A549 (cell line): ENCODE measurements around the gene SELENOT. TPM values are rescaled to one million over a fixed set of nuclear protein-coding genes. Genes with fewer than 3 reads are reported as not detected.

ENCODE experiments used
- ATAC-seq, 2 experiments: fragments of 200-7000 bp in 1 of 2; fragments of >200 bp in 1 of 2; cut with Nextera tagmentation in 1 of 2; cut with Tn5 transposase in 1 of 2; 3 replicates each; pipeline versions ENCODE4 v1.8.0 to v1.9.1; 2018 to 2020; ENCODE audit warnings: mild to moderate bottlenecking in 1 of 2, moderate library complexity in 1 of 2
- CTCF ChIA-PET: fragments of 300-600 bp; sonication (Branson Sonifier 250); formaldehyde crosslinking; extraction: SDS; loops from one replicate; lab custom pipeline; 2021; ENCODE audit warnings: antibody characterized with exemption, inconsistent platforms; lab: Yijun Ruan, JAX
- POLR2A ChIA-PET: fragments of 350-600 bp; formaldehyde crosslinking; extraction: SDS; loops from one replicate; lab custom pipeline; 2021; ENCODE audit warnings: antibody characterized with exemption, inconsistent platforms; lab: Yijun Ruan, JAX
- DNase-seq, 2 experiments: peaks; one replicate each; pipeline versions ENCODE4 v3.0.0 to v3.0.0-alpha.2; 2011 to 2016; ENCODE audit warnings: low read depth in 1 of 2, low spot score in 1 of 2
- FAIRE-seq: peaks from 2 replicates; lab custom pipeline; 2011; peaks lifted over from hg19 to GRCh38; lab: Jason Lieb, UNC
- H3K27ac ChIP-seq, 2 experiments: fragments of >200 bp; sonication (Bioruptor Twin); formaldehyde crosslinking; 3 replicates each; pipeline ENCODE4 v1.5.1; 2016 to 2017
- H3K4me1 ChIP-seq: fragments of >200 bp; sonication (Bioruptor Twin); formaldehyde crosslinking; 3 replicates; pipeline ENCODE4 v1.6.1; 2016
- H3K4me2 ChIP-seq: fragments of >200 bp; sonication (Bioruptor Twin); formaldehyde crosslinking; 3 replicates; pipeline ENCODE4 v1.6.1; 2016
- H3K4me3 ChIP-seq: fragments of >200 bp; sonication (Bioruptor Twin); formaldehyde crosslinking; 3 replicates; pipeline ENCODE4 v1.5.1; 2016
- H3K9me3 ChIP-seq: fragments of >200 bp; sonication (Bioruptor Twin); formaldehyde crosslinking; 3 replicates; pipeline ENCODE4 v1.6.1; 2016
- BHLHE40 ChIP-seq: IDR thresholded peaks from 2 replicates; pipeline ENCODE4 v1.6.1; 2012; ENCODE audit warnings: low read depth, low read length, inconsistent platforms
- CBX2 ChIP-seq: fragments of 200-600 bp; sonication (generic); IDR thresholded peaks from 2 replicates; pipeline ENCODE4 v1.6.1; 2016; ENCODE audit warnings: low read depth, mild to moderate bottlenecking, borderline replicate concordance
- CBX8 ChIP-seq: fragments of 200-600 bp; sonication (generic); IDR thresholded peaks from 2 replicates; pipeline ENCODE4 v1.6.1; 2016
- CHD2 ChIP-seq: fragments of 150-350 bp; IDR thresholded peaks from 2 replicates; pipeline ENCODE4 v1.6.1; 2014; ENCODE audit warnings: low read length; ENCODE audit not compliant: partially characterized antibody
- ESRRA ChIP-seq: fragments of 150-350 bp; IDR thresholded peaks from 2 replicates; pipeline ENCODE4 v1.6.1; 2014; ENCODE audit warnings: mild to moderate bottlenecking, low read length, borderline replicate concordance
- HOXA7 ChIP-seq: fragments of 250-450 bp; sonication (Bioruptor Pico); IDR thresholded peaks from 2 replicates; pipeline ENCODE4 v1.5.0; 2020; ENCODE audit warnings: mild to moderate bottlenecking, moderate library complexity
- JUN ChIP-seq, 2 experiments: fragments of >200 bp; sonication (Bioruptor Twin); formaldehyde crosslinking; IDR thresholded peaks; 2 replicates in 1 of 2; 3 replicates in 1 of 2; pipeline ENCODE4 v1.6.1; 2016 to 2017
- KDM1A ChIP-seq: fragments of 200-600 bp; sonication (generic); IDR thresholded peaks from 2 replicates; pipeline ENCODE4 v1.6.1; 2016; ENCODE audit warnings: low read depth, mild to moderate bottlenecking
- MAZ ChIP-seq: fragments of 150-350 bp; IDR thresholded peaks from 2 replicates; pipeline ENCODE4 v1.6.1; 2014; ENCODE audit warnings: antibody characterized with exemption, low read depth, low read length, borderline replicate concordance
- PBX3 ChIP-seq: IDR thresholded peaks from 2 replicates; pipeline ENCODE4 v1.6.1; 2012
- POLR2A ChIP-seq: IDR thresholded peaks from 2 replicates; pipeline ENCODE4 v1.6.1; 2012; ENCODE audit warnings: mild to moderate bottlenecking, low read length
- RAD21 ChIP-seq, 2 experiments: fragments of >200 bp in 1 of 2; sonication (Bioruptor Twin) in 1 of 2; formaldehyde crosslinking in 1 of 2; IDR thresholded peaks in 1 of 2; conservative IDR thresholded peaks in 1 of 2; 2 replicates in 1 of 2; 3 replicates in 1 of 2; pipeline ENCODE4 v1.6.1; 2012 to 2018; ENCODE audit warnings: inconsistent platforms in 1 of 2
- REST ChIP-seq: fragments of 200-600 bp; sonication (generic); IDR thresholded peaks from 2 replicates; pipeline ENCODE4 v1.6.1; 2016; ENCODE audit warnings: antibody characterized with exemption, mild to moderate bottlenecking, moderate library complexity
- SREBF2 ChIP-seq: fragments of 450-650 bp; IDR thresholded peaks from 2 replicates; pipeline ENCODE4 v1.6.1; 2014; ENCODE audit warnings: mild to moderate bottlenecking, moderate library complexity
- ZC3H11A ChIP-seq: fragments of 450-650 bp; IDR thresholded peaks from 2 replicates; pipeline ENCODE4 v1.6.1; 2014; ENCODE audit warnings: antibody characterized with exemption, mild to moderate bottlenecking
- ZFP36 ChIP-seq: fragments of 450-650 bp; IDR thresholded peaks from 2 replicates; pipeline ENCODE4 v1.6.1; 2014; ENCODE audit warnings: borderline replicate concordance; ENCODE audit not compliant: partially characterized antibody
- WGBS: methylation state at CpG from one replicate; pipeline ENCODE4 v1.1.6; 2017; ENCODE audit errors: missing lambda C conversion rate; 5-methylcytosine and 5-hydroxymethylcytosine counted together
- polyA plus RNA-seq, 4 experiments: library from polyadenylated mRNA; depleted of rRNA in 3 of 4; stranded (reverse); fragments of >200 nt; fragmentation: RNase III in 1 of 4; extraction: RNeasy Plus Mini Kit Qiagen cat#74134 plus additional on column Dnase treatment in 1 of 4; gene quantifications; 2 replicates in 3 of 4; 3 replicates in 1 of 4; pipeline ENCODE4 v1.2.3, GENCODE V29; 2011 to 2017
- TF ChIP-seq, protein P1 (sequence below): fragments of >200 bp; sonication (Bioruptor Twin); formaldehyde crosslinking; IDR thresholded peaks from 2 replicates; pipeline ENCODE4 v1.6.1; 2016
- TF ChIP-seq, protein P2 (sequence below): fragments of 450-650 bp; IDR thresholded peaks from 2 replicates; pipeline ENCODE4 v1.6.1; 2014; ENCODE audit warnings: antibody characterized with exemption

The SELENOT gene
- polyA plus RNA-seq, 2 of the 4 experiments (the other 2 are of a cell fraction), result 100 to 536 TPM

GRCh38 chr3:150640256-150640655, 37.1 kb downstream of the SELENOT start (continued):
- TF ChIP-seq PBX3 (no peak), BHLHE40 (no peak), CHD2 (no peak), RAD21 (conservative IDR thresholded peaks at IDR 0.05 in 1 of 2, IDR thresholded peaks at IDR 0.05 in 1 of 2) (no peak), HOXA7 (CRISPR knock-in tag) (no peak)

- CTCF ChIA-PET, result no interaction called here
Measured at GRCh38 chr3:150653110-150653561, 50.0 kb downstream of the SELENOT start.

More at GRCh38 chr3:150653110-150653561, 50.0 kb downstream of the SELENOT start:
- ATAC-seq (no peak), FAIRE-seq (no peak), DNase-seq (no peak)
- Histone ChIP-seq H3K9me3 (no peaks in the 10 kb centered on the region), H3K27ac (no peak overlapping the region), H3K4me1 (no peaks in the 10 kb centered on the region), H3K4me3 (no peak overlapping the region), H3K4me2 (no peak overlapping the region)
- POLR2A ChIA-PET, result interaction anchor here (0.5 kb wide), 1 partner anchor 51 kb away, joined by 3 read pairs; the partner anchor contains the start of gene ERICH6
- TF ChIP-seq SREBF2 (no peak), CBX8 (no peak), MAZ (no peak), KDM1A (no peak), REST (no peak), POLR2A (no peak), ZC3H11A (no peak), PBX3 (no peak), JUN (IDR thresholded peaks at IDR 0.05) (no peak), CBX2 (no peak), ZFP36 (no peak), ESRRA (no peak)
- TF ChIP-seq, protein P1, sequence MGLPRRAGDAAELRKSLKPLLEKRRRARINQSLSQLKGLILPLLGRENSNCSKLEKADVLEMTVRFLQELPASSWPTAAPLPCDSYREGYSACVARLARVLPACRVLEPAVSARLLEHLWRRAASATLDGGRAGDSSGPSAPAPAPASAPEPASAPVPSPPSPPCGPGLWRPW, result no peak
- TF ChIP-seq, protein P2, sequence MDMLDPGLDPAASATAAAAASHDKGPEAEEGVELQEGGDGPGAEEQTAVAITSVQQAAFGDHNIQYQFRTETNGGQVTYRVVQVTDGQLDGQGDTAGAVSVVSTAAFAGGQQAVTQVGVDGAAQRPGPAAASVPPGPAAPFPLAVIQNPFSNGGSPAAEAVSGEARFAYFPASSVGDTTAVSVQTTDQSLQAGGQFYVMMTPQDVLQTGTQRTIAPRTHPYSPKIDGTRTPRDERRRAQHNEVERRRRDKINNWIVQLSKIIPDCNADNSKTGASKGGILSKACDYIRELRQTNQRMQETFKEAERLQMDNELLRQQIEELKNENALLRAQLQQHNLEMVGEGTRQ, result no peak
- 65% methylated on average over 4 of the region's 4 CpGs for WGBS
